Chondrocyte (in vitro differentiated cells): ENCODE results near the gene FNDC5. TPM values are rescaled to one million over a fixed set of nuclear protein-coding genes. Genes with fewer than 3 reads are reported as not detected.
A peak's percentile ranks its signal among the peaks of the same experiment; 100 is the strongest.

Experiments used
- DNase-seq: peaks from one replicate; pipeline ENCODE4 v3.0.0; 2021; ENCODE audit warnings: mixed read lengths, low spot score
- H3K27ac Mint-ChIP-seq: one replicate; pipeline ENCODE4 v1.8.0; 2021; ENCODE audit warnings: mild to moderate bottlenecking, moderate library complexity, mixed read lengths; ENCODE audit not compliant: unreplicated experiment
- H3K27me3 Mint-ChIP-seq: 2 replicates; pipeline ENCODE4 v1.8.0; 2021; ENCODE audit warnings: low read depth, mixed read lengths
- H3K36me3 Mint-ChIP-seq: 2 replicates; pipeline ENCODE4 v1.8.0; 2021; ENCODE audit warnings: low read depth, mixed read lengths
- H3K4me1 Mint-ChIP-seq: 2 replicates; pipeline ENCODE4 v1.8.0; 2021; ENCODE audit warnings: low read depth, mild to moderate bottlenecking, mixed read lengths
- H3K4me3 Mint-ChIP-seq: one replicate; pipeline ENCODE4 v1.8.0; 2021; ENCODE audit warnings: mild to moderate bottlenecking, moderate library complexity, mixed read lengths; ENCODE audit not compliant: unreplicated experiment
- H3K9me3 Mint-ChIP-seq: 2 replicates; pipeline ENCODE4 v1.8.0; 2021; ENCODE audit warnings: low read depth, mixed read lengths
- CTCF ChIP-seq: fragments of 200-600 bp; sonication (generic); IDR thresholded peaks from 2 replicates; pipeline ENCODE4 v1.5.0; 2021; ENCODE audit warnings: antibody characterized with exemption, mild to moderate bottlenecking, moderate library complexity
- total RNA-seq: library from RNA; stranded (reverse); gene quantifications from 3 replicates; pipeline ENCODE4 v1.2.1, GENCODE V29; 2021

FNDC5 gene
- total RNA-seq, 1 donor from 2014 or later, result 4.0 TPM

DNA sequence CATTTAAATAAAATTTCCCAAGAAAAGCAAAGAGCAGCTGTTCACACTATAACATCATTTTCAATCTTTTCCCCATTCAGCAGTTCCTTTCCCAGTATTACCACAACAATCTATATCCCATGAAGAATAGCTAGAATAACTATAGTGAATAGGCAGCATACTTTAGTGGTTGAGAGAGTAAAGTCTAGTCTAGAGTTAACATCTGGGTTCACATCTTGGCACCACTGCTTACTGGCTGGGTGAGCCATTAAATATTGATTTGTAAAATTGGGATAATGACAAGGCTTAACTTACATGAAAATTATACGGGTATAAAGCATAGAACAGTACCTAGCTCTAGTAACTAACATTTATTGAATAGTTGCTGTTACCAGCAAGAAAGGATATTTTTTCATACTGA is 38.8 kb downstream of the FNDC5 start:
- Mint-ChIP-seq H3K4me3 (no peak overlapping the region), H3K4me1 (no peaks in the 10 kb centered on the region), H3K36me3 (peaks cover 31% of the 10 kb centered on the region), H3K27ac (no peak overlapping the region), H3K27me3 (no peaks in the 10 kb centered on the region), H3K9me3 (no peaks in the 10 kb centered on the region)
- no peak for TF ChIP-seq CTCF
- no peak for DNase-seq

DNA sequence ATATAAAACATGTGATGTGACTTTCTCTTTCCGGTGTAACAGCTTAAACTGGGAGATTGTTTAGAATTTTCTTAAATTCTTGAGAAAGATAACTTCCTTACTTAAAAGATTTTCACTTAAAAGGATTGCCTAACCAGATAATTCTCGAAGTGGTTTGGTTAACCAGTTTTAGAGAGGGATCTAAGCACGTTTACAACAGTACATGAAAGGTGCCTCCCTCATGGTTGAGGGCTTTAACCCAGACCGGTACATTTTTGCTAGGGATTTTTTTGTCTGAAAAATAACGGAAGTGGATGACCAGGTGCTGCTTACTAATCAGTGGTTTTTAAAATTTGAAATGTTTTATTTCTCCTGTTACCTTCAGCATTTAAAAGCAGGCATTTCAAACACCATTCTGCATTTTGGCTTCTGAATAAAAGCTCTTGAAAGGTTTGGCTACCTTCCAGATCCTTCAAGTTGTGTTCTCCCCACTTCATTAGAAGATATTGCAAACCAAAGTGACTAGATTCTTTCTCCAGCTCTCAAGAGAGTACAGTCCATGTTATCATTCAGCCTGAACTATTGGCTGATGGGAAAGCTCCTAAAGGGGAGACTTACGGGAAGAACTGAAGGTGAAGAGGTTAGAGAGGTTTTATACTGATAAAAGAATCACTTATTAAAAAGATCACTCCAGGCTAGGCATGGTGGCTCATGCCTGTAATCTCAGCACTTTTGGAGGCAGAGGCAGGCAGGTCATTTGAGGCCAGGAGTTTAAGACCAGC is 40.4 kb downstream of the FNDC5 start:
- no peak for TF ChIP-seq CTCF
- Mint-ChIP-seq H3K27me3 (no peaks in the 10 kb centered on the region), H3K36me3 (peaks cover 34% of the 10 kb centered on the region), H3K27ac (no peak overlapping the region), H3K4me1 (no peaks in the 10 kb centered on the region), H3K9me3 (no peaks in the 10 kb centered on the region), H3K4me3 (no peak overlapping the region)
- no peak for DNase-seq

GRCh38 chr1:32828341-32828740 is 42.4 kb downstream of the FNDC5 start:
- H3K27ac Mint-ChIP-seq, result no peak overlapping the region
- no peaks in the 10 kb centered on the region for H3K4me1 Mint-ChIP-seq
- peaks cover 30% of the 10 kb centered on the region for H3K36me3 Mint-ChIP-seq
- no peak for DNase-seq
- TF ChIP-seq CTCF, result peak; percentile 76
- H3K9me3 Mint-ChIP-seq, result no peaks in the 10 kb centered on the region
- H3K27me3 Mint-ChIP-seq, result no peaks in the 10 kb centered on the region
- no peak overlapping the region for H3K4me3 Mint-ChIP-seq

DNA sequence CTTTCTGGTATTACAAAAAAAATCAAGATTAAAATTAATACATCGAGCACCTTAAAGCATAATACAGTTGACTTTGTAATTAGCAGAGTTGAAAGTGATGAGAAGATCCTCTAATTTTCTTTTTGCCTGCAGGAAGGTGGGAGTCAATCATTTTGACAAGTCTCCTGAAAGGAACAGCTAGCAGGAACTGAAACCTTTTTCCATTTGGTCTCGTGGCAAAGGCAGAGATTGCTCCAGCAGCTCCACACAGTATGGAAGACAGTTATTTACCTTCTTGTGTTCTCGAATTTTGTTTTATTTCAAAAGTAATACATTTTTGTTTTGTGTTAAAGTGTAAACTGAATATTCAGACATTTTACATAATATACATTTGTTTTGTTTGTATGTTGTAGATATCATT is 45.5 kb downstream of the FNDC5 start:
- no peak for TF ChIP-seq CTCF
- Mint-ChIP-seq H3K4me3 (no peak overlapping the region), H3K4me1 (no peaks in the 10 kb centered on the region), H3K36me3 (peaks cover 23% of the 10 kb centered on the region), H3K27ac (no peak overlapping the region), H3K27me3 (no peaks in the 10 kb centered on the region), H3K9me3 (no peaks in the 10 kb centered on the region)
- DNase-seq, result no peak

GRCh38 chr1:32818804-32819541 is 51.7 kb downstream of the FNDC5 start:
- H3K4me1 Mint-ChIP-seq, result peaks cover 36% of the 10 kb centered on the region
- DNase-seq, result no peak

More at GRCh38 chr1:32818804-32819541, 51.7 kb downstream of the FNDC5 start:
- peak overlapping the region; percentile 100 for H3K27ac Mint-ChIP-seq
- H3K4me3 Mint-ChIP-seq, result peak overlapping the region; percentile 98
- no peaks in the 10 kb centered on the region for H3K27me3 Mint-ChIP-seq
- no peaks in the 10 kb centered on the region for H3K9me3 Mint-ChIP-seq
- peaks cover 2% of the 10 kb centered on the region for H3K36me3 Mint-ChIP-seq
- TF ChIP-seq CTCF, result no peak
